CD4-positive, alpha-beta T cell (primary cell): ENCODE measurements around the gene ABHD8. TPM values are rescaled to one million over a fixed set of nuclear protein-coding genes. Genes with fewer than 3 reads are reported as not detected.

Experiments
- ATAC-seq: fragments of 200-7000 bp; cut with Tn5 transposase; one replicate; pipeline ENCODE4 v1.10.0; 2022; ENCODE audit warnings: mild to moderate bottlenecking; ENCODE audit not compliant: poor library complexity
- CTCF ChIA-PET: fragments of 350-600 bp; sonication (Branson Sonifier 250); formaldehyde crosslinking; loops from one replicate; lab custom pipeline; 2021; ENCODE audit warnings: antibody characterized with exemption, inconsistent platforms; lab: Charles Lee
- POLR2A ChIA-PET: fragments of 350-600 bp; sonication (Branson Sonifier 250); formaldehyde crosslinking; loops from one replicate; lab custom pipeline; 2021; ENCODE audit warnings: antibody characterized with exemption, inconsistent platforms; lab: Charles Lee
- DNase-seq, 14 experiments: peaks; one replicate each; pipeline ENCODE4 v3.0.0-alpha.2; 2013 to 2020; ENCODE audit warnings: mixed read lengths in 2 of 14
- H3K27ac ChIP-seq, 2 donors: one replicate each; pipeline versions ENCODE4 v1.5.1 to v1.7.0; 2013; ENCODE audit warnings: low read length in 2 of 2, low read depth in 1 of 2, mild to moderate bottlenecking in 1 of 2
- H3K27me3 ChIP-seq, 2 experiments: 1 replicate in 1 of 2; 2 replicates in 1 of 2; pipeline versions ENCODE4 v1.6.1 to v1.7.0; 2013; ENCODE audit warnings: low read length in 2 of 2, control low read depth in 1 of 2, mild to moderate bottlenecking in 1 of 2, moderate library complexity in 1 of 2; ENCODE audit not compliant: insufficient read depth in 2 of 2, control insufficient read depth in 1 of 2
- H3K36me3 ChIP-seq: one replicate; pipeline ENCODE4 v1.6.1; 2013; ENCODE audit warnings: low read length, control low read depth; ENCODE audit not compliant: insufficient read depth
- H3K4me1 ChIP-seq: one replicate; pipeline ENCODE4 v1.6.1; 2013; ENCODE audit warnings: low read length, control low read depth; ENCODE audit not compliant: insufficient read depth
- H3K4me3 ChIP-seq: one replicate; pipeline ENCODE4 v1.5.1; 2013; ENCODE audit warnings: mild to moderate bottlenecking, low read length, moderate library complexity
- H3K9me3 ChIP-seq, 2 experiments: 1 replicate in 1 of 2; 2 replicates in 1 of 2; pipeline versions ENCODE4 v1.6.1 to v1.7.0; 2013; ENCODE audit warnings: low read length in 2 of 2, mild to moderate bottlenecking in 2 of 2, control low read depth in 1 of 2, moderate library complexity in 1 of 2; ENCODE audit not compliant: control insufficient read depth in 1 of 2, insufficient read depth in 1 of 2
- H3K27ac Mint-ChIP-seq: one replicate; pipeline ENCODE4 v1.8.0; 2020; ENCODE audit warnings: mixed read lengths
- H3K27me3 Mint-ChIP-seq: one replicate; pipeline ENCODE4 v1.8.0; 2021; ENCODE audit warnings: mixed read lengths
- H3K36me3 Mint-ChIP-seq: one replicate; pipeline ENCODE4 v1.8.0; 2021; ENCODE audit warnings: low read depth, mixed read lengths
- H3K4me1 Mint-ChIP-seq: one replicate; pipeline ENCODE4 v1.8.0; 2021; ENCODE audit warnings: low read depth, mixed read lengths
- H3K4me3 Mint-ChIP-seq: one replicate; pipeline ENCODE4 v1.8.0; 2020; ENCODE audit warnings: mild to moderate bottlenecking, mixed read lengths
- H3K9me3 Mint-ChIP-seq: one replicate; pipeline ENCODE4 v1.8.0; 2020; ENCODE audit warnings: mixed read lengths
- intact Hi-C, 2 experiments: fragments of 100-400 bp; cut with DNase I in 1 of 2; cut with micrococcal nuclease in 1 of 2; formaldehyde crosslinking; loops; one replicate each; pipeline versions ENCODE4 v1.15.1 to v1.9.0; 2023 to 2025; cut with DNase I, micrococcal nuclease
- total RNA-seq, 174 experiments: library from RNA in 2 of 174; stranded (reverse) in 2 of 174; gene quantifications; one replicate each; pipeline ENCODE4 v1.2.3 and lab custom pipeline; 2021 to 2026
- TF ChIP-seq, protein P1 (sequence below): fragments of 200-600 bp; IDR thresholded peaks from one replicate; pipeline ENCODE4 v1.8.0; 2022; ENCODE audit warnings: antibody characterized with exemption, mild to moderate bottlenecking

The ABHD8 gene
- total RNA-seq, 2 experiments from 2014 or later, result 4.4 to 4.6 TPM

DNA sequence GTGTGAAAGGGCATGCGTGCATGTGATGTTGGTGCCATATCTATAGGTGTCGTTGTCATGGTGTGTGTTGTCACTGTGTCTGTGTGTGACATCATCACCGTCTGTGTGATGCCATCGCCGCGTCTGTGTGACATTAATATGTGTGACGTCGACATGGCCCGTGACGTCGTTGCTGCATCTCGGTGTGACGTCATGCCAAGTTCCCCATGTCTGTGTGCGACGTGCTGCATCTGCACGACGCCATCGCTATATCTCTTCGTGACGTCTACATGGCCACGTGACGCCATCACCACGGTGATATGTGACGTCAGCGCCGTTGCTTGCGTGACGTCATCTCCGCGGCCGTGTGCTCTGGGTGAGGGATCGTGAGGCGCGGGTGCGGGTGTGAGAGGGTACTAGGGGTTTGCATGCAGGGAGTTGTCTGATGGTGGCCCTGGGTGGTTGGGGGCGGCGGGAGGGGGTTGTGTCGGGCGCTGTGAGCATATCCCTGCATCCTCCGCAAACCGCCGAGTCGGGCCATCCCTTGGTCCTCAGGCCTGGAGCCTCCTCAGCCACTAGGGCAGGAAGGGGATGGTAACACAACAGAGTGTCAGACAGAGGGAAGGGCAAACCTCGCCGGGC lies 48.7 kb upstream of the ABHD8 start:
- ChIA-PET POLR2A (no interaction called here), CTCF (no interaction called here)
- Mint-ChIP-seq H3K27me3 (peaks cover 57% of the 10 kb centered on the region), H3K4me3 (no peak overlapping the region), H3K27ac (no peak overlapping the region), H3K4me1 (no peaks in the 10 kb centered on the region), H3K9me3 (no peaks in the 10 kb centered on the region), H3K36me3 (no peaks in the 10 kb centered on the region)
- Histone ChIP-seq H3K27me3 (peaks cover 2 to 18% of the 10 kb centered on the region in 2 experiments), H3K4me1 (peaks cover 7% of the 10 kb centered on the region), H3K27ac (no peak overlapping the region), H3K4me3 (no peak overlapping the region), H3K36me3 (no peaks in the 10 kb centered on the region), H3K9me3 (no peaks in the 10 kb centered on the region)
- TF ChIP-seq, protein P1, sequence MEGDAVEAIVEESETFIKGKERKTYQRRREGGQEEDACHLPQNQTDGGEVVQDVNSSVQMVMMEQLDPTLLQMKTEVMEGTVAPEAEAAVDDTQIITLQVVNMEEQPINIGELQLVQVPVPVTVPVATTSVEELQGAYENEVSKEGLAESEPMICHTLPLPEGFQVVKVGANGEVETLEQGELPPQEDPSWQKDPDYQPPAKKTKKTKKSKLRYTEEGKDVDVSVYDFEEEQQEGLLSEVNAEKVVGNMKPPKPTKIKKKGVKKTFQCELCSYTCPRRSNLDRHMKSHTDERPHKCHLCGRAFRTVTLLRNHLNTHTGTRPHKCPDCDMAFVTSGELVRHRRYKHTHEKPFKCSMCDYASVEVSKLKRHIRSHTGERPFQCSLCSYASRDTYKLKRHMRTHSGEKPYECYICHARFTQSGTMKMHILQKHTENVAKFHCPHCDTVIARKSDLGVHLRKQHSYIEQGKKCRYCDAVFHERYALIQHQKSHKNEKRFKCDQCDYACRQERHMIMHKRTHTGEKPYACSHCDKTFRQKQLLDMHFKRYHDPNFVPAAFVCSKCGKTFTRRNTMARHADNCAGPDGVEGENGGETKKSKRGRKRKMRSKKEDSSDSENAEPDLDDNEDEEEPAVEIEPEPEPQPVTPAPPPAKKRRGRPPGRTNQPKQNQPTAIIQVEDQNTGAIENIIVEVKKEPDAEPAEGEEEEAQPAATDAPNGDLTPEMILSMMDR, result no peak
- no peak for ATAC-seq
- peak in 1 of 14 experiments; percentile 13 for DNase-seq
- intact Hi-C loops, result no loop called here

DNA sequence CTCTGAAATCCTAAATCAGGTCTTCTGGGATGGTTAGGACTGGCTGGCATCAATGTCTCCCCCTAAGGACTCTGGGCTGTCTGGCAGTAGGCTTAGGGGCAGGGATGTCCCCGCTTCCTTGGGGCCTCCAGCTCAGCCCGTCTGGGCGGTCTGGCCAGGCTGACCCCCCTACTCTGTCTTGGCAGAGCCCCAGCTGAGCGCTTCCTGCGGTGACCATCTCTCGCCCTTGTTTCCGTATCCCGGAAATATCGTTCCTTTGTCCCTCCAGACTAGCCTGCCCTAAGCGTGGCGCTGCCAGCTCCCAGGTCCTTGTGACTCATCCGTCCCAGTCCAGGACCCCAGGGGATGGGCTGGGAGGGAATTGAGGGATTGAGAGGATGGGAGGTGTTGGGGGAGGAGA lies 45.5 kb upstream of the ABHD8 start:
- no peak for DNase-seq
- ATAC-seq, result no peak
- TF ChIP-seq, protein P1, result no peak
- H3K27me3 ChIP-seq, result peaks cover 2 to 18% of the 10 kb centered on the region in 2 experiments
- H3K9me3 Mint-ChIP-seq, result no peaks in the 10 kb centered on the region
- H3K27ac ChIP-seq, result no peak overlapping the region
- H3K36me3 Mint-ChIP-seq, result no peaks in the 10 kb centered on the region
- no peak overlapping the region for H3K4me3 Mint-ChIP-seq
- H3K4me3 ChIP-seq, result no peak overlapping the region
- ChIA-PET POLR2A (no interaction called here), CTCF (no interaction called here)
- H3K4me1 ChIP-seq, result peaks cover 14% of the 10 kb centered on the region
- no peaks in the 10 kb centered on the region for H3K36me3 ChIP-seq
- peaks cover 55% of the 10 kb centered on the region for H3K27me3 Mint-ChIP-seq
- no peaks in the 10 kb centered on the region for H3K9me3 ChIP-seq
- H3K4me1 Mint-ChIP-seq, result peaks cover 5% of the 10 kb centered on the region
- intact Hi-C loops, result no loop called here
- no peak overlapping the region for H3K27ac Mint-ChIP-seq

DNA sequence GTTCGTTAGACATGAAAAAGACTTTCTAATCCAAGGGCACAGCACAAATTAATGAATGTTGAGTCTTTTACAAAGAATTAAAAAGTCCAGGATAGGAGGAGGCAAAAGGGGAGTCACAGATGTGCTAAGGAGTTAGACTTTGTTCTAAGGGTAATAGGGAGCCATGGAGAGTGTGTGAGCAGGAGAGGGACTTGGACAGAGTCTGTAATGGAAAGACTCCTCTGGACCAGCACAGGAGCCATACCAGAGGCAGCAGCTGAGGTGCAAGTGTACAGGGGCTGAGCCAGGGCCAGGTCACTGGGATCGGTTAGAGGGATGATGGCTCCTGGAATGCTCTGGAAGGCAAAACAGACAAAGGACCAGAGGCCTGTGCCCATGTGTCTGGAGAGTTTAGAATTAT lies 44.7 kb upstream of the ABHD8 start:
- peaks cover 49% of the 10 kb centered on the region for H3K27me3 Mint-ChIP-seq
- Histone ChIP-seq H3K4me3 (no peak overlapping the region), H3K27ac (no peak overlapping the region), H3K36me3 (no peaks in the 10 kb centered on the region), H3K9me3 (no peaks in the 10 kb centered on the region), H3K4me1 (peaks cover 14% of the 10 kb centered on the region), H3K27me3 (peaks cover 2 to 18% of the 10 kb centered on the region in 2 experiments)
- no peak for ATAC-seq
- no peaks in the 10 kb centered on the region for H3K9me3 Mint-ChIP-seq
- TF ChIP-seq, protein P1, result no peak
- DNase-seq, result no peak
- no peak overlapping the region for H3K4me3 Mint-ChIP-seq
- POLR2A ChIA-PET, result no interaction called here
- H3K36me3 Mint-ChIP-seq, result no peaks in the 10 kb centered on the region
- intact Hi-C loops, result no loop called here
- H3K4me1 Mint-ChIP-seq, result peaks cover 5% of the 10 kb centered on the region
- CTCF ChIA-PET, result no interaction called here
- H3K27ac Mint-ChIP-seq, result no peak overlapping the region
